ENCODE data around the gene USP47. TPM values are rescaled to one million over a fixed set of nuclear protein-coding genes. Genes with fewer than 3 reads are reported as not detected.
"Not testable (repeated sequence)": the region's sequence is repeated elsewhere in the genome, so short reads cannot be mapped to it uniquely, and the experiment has no call there.

USP47 gene
- total RNA-seq, 1 donor from 2014 or later: 21.3 TPM

- no peak overlapping the region for H3K4me3 ChIP-seq (ENCODE audit: low read depth, low read length)
- no peak for DNase-seq (ENCODE audit: low read depth)
- TF ChIP-seq CTCF (conservative IDR thresholded peaks at IDR 0.05; ENCODE audit: low read depth, low read length): no peak
Observed at GRCh38 chr11:11827272-11827671, 14.5 kb upstream of the USP47 start.

GRCh38 chr11:11831406-11831805 lies 10.4 kb upstream of the USP47 start:
- not testable (repeated sequence) for DNase-seq (ENCODE audit: low read depth); H3K4me3 ChIP-seq (ENCODE audit: low read depth, low read length)

- no peak for TF ChIP-seq CTCF (conservative IDR thresholded peaks at IDR 0.05; ENCODE audit: low read depth, low read length)
- H3K4me3 ChIP-seq (ENCODE audit: low read depth, low read length): no peak overlapping the region
- DNase-seq (ENCODE audit: low read depth): no peak
Observed at GRCh38 chr11:11836676-11837231, 5.0 kb upstream of the USP47 start.

- TF ChIP-seq CTCF (conservative IDR thresholded peaks at IDR 0.05; ENCODE audit: low read depth, low read length): no peak
- DNase-seq (ENCODE audit: low read depth): no peak
- H3K4me3 ChIP-seq (ENCODE audit: low read depth, low read length): no peak overlapping the region
Observed at GRCh38 chr11:11839718-11840117, 2.1 kb upstream of the USP47 start.

- TF ChIP-seq CTCF (conservative IDR thresholded peaks at IDR 0.05; ENCODE audit: low read depth, low read length): no peak
- H3K4me3 ChIP-seq (ENCODE audit: low read depth, low read length): peak overlapping the region; percentile 65
- no peak for DNase-seq (ENCODE audit: low read depth)
Observed at GRCh38 chr11:11841116-11841722, 553 bp upstream of the USP47 start.

GRCh38 chr11:11842421-11843008 lies 743 bp downstream of the USP47 start:
- peak overlapping the region; percentile 65 for H3K4me3 ChIP-seq (ENCODE audit: low read depth, low read length)
- no peak for TF ChIP-seq CTCF (conservative IDR thresholded peaks at IDR 0.05; ENCODE audit: low read depth, low read length)
- no peak for DNase-seq (ENCODE audit: low read depth)

- peak overlapping the region; percentile 65 for H3K4me3 ChIP-seq (ENCODE audit: low read depth, low read length)
- TF ChIP-seq CTCF (conservative IDR thresholded peaks at IDR 0.05; ENCODE audit: low read depth, low read length): no peak
Observed at GRCh38 chr11:11843211-11843621, 1.4 kb downstream of the USP47 start.

More at GRCh38 chr11:11843211-11843621, 1.4 kb downstream of the USP47 start:
- DNase-seq (ENCODE audit: low read depth): peak; percentile 85
